Activated naive CD4-positive, alpha-beta T cell treated with Interleukin-2 at 50 U/mL for 16 hours (primary cell): ENCODE results near the gene SEC61A2.
"Not testable (repeated sequence)": the region's sequence is repeated elsewhere in the genome, so short reads cannot be mapped to it uniquely, and the experiment has no call there.

ENCODE experiments used
- DNase-seq: peaks from one replicate; pipeline ENCODE4 v3.0.0-alpha.2; 2020

The SEC61A2 gene

DNA sequence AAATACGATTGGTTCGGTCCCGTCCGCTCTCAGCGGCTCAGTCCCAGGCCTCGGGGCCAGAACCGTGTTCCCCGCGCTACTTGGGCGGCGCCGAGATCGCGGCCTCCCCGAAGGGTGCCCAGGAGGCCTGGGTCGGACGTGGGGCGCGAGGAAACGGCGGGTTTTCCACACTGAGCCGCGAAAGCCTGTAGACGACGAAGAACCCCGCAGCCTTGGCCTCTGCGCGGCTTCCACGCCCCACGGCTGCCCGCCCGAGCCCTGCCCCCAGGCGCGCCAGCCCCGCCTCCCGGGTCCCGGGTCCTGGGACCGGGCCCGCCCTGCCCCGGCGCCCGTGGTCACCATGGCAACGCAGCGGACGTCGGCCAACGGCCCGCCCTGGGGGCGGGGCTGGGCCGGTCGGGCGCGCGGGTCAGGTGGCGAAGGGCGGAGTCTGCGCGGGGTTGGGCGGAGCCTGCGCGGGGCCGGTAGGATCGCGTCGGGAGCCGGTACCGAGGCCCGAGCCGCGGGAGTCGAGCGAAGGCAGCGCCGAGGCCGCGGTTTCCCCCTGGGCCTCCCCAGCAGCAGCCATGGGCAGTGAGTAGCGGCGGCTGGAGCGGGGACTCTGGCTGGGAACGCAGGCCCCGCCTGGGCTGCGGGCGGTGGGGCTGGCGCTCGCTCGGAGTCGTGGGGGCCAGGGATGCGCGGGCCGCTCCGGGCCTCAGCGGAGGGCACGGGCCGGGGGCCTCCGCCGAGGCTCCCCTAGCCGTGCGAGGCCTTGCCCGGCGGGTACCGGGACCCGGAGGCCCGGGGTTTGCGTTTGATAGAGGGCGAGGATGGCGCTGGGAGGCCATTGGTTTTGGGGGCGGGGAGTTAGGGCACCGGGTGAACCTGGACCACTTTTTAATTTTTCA is at the start of gene SEC61A2:
Gene SEC61A2, plus strand, starts transcription at position 456 of the 890 bp plus-strand sequence. Its CDS starts 111 bp downstream, at position 567.
- DNase-seq: peak; percentile 97

DNA sequence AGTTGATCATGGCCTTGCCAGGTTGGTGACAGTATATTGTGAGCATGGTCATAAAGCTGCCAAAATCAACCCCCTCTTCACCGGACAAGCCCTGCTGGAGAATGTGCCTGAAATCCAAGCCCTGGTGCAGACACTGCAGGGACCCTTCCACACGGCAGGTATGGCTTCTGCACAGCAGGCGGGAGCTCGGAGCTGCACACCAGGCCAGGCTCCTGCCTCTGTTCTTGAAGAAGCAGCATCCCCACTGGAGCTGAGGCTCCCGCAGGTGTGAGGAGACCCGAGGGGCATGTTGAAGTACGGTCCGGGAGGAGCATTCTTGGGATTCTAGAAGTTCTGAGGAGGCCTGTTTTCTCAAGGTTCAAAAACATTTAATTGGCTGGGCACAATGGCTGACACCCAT is 48.0 kb upstream of the SEC61A2 start:
- DNase-seq: no peak

DNA sequence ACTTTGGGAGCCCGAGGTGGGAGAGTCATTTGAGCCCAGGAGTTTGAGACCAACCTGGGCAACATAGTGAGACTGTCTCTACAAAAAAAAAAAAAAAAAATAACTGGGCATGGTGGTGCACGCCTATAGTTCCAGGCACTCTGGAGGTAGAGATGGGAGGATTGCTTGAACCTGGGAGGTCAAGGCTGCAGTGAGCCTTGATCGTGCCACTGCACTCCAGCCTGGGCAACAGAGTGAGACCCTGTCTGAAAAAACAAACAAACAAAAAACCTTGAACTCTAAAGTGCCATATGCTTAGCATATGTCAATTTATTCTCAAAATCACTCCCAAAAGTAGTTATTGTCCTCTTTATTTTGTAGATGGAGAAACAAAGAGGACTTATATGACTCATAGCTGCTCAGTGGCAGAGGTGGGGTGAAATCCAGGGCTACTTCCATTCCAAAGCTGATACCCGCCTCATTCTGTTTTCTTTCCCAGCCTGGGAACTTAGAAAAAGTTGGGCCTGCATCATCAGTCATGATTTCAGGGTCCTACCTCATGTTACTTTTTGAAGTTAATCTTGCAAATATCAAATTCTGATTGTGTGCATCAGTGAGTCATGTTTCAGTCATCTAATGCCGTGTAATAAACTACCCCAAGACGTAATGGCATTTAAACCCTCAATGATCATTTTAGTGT is 47.5 kb upstream of the SEC61A2 start:
- DNase-seq: no peak

DNA sequence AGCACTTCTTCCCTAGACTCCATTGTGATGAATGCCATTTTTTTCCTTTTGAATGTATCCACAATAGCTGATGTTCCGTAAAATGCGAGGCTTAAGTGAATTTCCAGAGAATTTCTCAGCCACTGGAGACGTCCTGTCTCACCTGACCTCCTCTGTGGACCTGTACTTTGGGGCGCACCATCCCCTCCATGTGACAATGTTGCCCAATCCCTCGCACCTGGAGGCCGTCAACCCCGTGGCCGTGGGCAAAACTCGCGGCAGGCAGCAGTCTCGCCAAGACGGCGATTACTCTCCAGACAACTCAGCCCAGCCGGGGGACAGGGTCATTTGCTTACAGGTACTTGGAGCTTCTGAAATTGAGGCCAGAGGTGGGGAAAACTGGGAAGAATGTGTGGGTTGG is 40.6 kb upstream of the SEC61A2 start:
- DNase-seq: no peak

DNA sequence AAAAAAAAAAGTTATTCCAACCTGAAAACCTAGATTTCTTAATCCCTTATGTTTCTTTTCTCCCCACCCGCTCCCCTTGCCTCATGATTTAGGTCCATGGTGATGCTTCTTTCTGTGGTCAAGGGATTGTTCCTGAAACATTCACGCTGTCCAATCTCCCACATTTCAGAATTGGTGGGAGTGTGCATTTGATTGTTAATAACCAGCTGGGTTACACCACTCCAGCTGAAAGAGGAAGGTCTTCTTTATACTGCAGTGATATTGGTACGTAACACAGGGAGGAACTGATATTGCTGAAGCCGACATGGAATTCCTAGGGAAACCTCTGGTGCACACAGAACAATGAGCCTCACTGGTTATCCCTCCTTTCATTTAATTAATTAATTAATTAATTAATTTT is 38.1 kb upstream of the SEC61A2 start:
- DNase-seq: no peak

DNA sequence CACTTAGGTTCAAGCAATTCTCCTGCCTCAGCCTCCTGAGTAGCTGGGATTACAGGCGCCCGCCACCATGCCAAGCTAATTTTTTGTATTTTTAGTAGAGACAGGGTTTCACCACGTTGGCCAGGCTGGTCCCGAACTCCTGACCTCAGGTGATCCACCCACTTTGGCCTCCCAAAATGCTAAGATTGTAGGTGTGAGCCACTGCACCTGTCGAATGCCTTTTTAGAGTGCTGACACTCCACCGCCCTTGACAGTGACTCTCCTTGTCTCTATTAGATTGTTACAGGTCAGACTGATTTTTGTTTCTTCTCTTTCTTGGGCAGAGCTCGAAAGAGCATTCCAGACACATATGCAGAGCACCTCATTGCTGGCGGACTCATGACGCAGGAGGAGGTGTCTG is 32.1 kb upstream of the SEC61A2 start:
- DNase-seq: not testable (repeated sequence)

DNA sequence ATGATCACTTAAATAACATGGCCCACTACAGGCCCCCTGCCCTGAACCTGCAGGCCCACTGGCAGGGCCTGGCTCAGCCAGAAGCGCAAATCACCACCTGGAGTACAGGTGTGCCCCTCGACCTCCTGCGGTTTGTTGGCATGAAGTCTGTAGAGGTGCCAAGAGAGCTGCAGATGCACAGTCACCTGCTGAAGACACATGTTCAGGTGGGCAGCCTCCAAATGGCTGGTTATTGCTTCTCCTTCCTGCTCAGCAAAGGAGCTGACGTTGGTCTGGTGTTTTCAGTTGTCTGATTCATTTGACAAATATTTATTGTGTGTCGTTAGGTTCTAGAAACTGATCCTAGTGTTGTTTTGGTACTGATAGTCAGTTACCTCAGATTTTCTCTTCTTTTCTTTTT is 31.7 kb upstream of the SEC61A2 start:
- DNase-seq: no peak

DNA sequence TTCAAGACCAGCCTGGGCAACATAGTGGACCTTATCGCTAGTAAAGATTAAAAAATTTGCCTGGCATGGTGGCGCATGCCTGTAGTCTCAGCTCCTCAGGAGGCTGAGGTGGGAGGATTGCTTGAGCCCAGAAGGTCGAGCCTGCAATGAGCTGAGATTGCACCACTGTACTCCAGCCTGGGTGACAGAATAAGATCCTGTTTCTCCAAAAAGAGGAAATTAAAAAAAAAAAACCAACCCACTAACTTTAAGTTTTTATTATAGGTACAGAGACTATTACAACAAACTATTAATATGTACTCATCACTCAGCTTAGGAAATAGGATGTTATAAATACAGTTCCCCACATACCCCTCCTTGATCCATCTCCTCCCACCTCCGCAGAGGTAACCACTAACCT is 30.5 kb upstream of the SEC61A2 start:
- DNase-seq: no peak

DNA sequence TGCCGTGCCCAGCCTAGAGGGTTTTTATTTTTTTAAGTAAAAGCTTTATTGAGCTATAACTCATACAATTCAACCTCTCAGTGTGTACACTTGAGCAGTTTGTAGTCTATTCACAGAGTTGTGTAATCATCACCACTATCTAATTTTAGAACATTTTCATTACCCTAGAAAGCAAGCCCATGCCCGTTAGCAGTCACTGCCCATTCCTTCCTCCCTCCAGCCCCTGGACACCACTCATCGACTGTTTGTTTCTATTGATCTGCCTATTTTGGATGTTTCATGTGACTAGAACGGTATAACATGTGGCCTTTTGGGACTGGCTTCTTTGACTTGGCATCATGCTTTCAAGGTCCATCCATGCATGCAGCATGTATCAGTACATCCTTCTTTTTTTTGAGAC is 25.7 kb upstream of the SEC61A2 start:
- no peak for DNase-seq

DNA sequence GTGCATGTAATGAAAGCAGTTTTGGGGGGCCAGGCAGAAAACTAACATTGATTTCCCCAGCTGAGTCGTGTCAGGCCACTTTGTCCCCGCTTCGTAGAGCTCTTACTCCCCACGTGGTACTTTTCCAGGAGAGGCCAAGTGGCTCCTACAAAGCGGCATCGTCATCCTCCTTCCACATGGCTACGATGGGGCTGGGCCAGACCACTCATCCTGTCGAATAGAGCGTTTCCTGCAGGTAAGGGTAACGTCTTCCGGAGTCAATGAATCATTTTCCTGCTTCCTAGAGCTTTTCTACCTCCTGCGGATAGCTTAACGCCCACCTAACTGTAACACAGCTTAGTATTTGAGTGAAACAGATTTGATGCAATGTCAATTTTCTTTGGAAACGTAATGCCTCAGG is 21.7 kb upstream of the SEC61A2 start:
- no peak for DNase-seq

DNA sequence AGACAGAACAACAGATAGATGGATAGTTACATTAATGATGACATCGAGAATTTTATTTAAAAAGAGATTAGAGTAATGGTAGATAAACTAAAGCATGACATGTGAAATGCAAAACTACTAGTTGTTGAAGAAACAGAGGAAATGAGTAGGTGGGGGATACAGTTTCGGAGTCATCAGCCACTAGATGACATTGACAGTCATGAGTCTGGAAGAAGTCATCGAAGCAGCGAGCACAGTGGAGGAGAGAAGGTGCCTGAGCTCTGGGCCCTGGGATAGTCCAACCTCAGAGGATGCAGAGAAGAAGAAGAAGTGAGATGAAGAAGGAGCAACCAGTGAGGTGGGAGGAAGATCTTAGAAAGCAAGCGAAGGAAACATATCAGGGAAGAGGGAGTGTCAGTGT is 20.2 kb upstream of the SEC61A2 start:
- no peak for DNase-seq

DNA sequence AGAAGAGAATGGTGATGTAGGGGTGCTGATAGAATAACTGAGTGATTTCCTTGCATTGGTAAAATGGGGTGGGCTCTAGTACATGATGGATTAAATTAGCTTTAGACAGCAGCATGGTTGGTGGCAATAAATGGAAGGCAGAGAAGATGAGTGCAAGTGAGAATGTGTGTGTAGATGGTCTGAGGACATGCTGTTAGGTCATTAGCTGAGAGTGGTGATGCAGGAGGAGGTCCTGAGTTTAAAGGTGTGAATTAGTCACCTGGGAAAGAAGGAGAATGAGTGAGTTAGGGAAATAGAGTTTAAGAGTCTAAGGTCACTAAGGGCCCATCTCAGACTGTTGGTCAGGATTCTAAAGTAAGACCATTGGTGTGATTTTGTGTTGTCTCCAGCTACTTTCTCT is 17.9 kb upstream of the SEC61A2 start:
- DNase-seq: no peak

DNA sequence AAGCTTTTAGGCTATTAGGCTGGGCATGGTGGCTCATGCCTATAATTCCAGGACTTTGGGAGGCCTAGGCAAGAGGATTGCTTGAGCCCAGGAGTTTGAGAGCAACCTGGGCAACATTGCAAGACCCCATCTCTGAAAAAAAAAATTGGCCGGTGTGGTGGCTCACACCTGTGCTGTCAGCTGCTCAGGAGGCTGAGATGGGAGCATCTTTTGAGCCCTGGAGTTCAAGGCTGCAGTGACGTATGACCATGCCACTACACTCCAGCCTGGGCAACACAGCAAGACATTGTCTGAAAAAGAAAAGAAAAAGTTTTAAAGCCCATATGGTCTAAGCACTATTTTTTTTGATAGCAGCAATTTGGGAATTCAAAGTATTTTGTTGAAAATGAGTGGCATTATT is 15.8 kb upstream of the SEC61A2 start:
- no peak for DNase-seq

DNA sequence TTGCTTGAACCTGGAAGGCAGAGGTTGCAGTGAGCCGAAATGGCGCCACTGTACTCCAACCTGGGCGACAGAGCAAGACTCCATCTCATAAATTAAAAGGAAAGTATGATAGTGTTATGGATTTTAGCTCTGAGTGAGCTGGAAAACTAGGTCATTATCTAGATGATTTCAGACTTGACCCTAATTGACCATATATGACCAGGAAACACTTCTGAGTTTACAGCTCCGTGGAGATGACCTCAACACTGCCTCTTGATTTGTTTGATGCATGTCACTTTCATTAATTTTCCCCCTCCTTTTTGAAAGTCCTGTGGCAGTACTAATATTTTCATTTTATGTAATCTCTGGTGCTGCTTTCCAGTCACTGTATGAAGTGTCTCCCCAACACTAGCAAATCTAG is 7.8 kb upstream of the SEC61A2 start:
- DNase-seq: no peak

DNA sequence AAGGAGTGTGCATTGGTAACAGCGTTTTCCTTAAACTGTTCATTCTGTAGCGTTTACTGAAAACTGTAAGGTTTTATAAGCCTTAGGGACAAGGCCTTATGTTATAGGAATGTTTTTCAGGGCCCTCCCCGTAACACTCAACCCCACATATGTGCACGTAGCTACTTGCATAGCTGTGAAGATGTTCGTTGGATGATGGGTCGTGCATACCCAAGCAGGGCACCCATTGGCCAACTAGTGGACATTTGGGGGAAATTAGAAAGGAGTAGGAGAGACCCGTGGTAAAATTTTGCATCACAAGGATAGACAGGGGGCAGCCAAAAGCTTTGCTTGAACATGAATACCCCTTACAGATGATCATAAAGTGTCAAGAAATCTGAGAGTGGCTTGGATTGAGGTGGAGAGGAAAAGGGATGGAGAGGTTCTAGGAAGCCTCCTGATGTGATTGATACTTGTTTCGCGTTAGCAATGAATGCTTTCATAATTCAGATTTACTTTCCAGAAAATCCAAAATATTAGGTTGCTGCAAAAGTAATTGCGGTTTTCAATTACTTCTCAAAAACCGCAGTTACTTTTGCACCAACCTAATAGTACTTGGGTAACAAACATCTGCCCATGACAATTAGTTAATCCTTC is 878 bp downstream of the SEC61A2 start:
- peak; percentile 33 for DNase-seq

DNA sequence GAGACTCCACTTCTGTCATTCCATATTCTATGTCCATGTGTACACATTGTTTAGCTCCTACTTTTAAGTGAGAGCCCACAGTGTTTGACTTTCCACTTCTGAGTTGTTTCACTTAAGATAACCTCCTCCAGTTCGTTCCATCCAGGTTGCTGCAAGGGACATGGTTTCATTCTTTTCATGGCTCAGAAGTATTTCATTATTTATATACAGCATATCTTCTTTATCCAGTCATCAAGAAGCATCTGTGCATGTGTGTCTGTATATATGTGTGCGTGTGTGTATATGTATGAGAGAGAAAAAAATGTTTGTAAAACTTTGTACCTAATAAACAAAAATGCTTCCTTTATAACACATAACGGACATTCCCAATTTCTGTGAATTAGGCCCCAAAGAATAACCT is 6.2 kb downstream of the SEC61A2 start:
- DNase-seq: no peak

DNA sequence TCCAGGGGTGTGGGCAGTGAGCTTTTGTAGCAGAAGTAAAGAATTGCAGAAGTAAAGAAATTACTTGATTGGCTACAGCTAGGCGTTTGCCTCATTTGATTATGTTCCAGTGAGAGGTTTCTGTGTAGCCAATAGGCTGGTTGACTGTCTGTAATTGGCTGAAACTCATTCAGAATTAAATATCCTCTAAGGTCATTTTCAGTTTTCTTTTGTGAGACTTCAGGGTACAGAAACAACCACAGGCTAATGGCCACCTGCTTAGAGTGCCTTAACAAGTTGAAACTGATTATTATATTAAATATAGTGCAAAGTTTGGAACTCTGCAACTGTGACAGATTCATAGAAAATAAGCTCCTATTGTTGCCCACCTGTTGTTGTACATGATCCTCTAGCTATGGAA is 10.6 kb downstream of the SEC61A2 start:
- no peak for DNase-seq

DNA sequence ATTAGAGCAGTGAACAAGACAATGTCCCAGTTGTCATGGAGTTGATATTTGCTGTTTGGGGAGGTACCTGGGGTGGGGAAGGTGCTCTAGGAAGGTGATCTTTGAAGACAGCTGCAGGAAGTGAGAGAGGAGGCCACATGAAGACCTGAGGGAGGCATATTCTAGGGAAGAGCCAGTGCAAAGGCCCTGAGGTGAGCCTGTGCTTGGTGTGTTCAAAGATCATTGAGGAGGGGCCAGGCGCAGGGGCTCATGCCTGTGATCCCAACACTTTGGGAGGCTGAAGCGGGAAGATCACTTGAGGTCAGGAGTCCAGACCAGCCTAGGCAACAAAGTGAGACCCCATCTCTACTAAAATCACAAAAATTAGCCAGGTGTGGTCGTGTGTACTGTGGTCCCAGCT is 15.1 kb downstream of the SEC61A2 start:
- no peak for DNase-seq

DNA sequence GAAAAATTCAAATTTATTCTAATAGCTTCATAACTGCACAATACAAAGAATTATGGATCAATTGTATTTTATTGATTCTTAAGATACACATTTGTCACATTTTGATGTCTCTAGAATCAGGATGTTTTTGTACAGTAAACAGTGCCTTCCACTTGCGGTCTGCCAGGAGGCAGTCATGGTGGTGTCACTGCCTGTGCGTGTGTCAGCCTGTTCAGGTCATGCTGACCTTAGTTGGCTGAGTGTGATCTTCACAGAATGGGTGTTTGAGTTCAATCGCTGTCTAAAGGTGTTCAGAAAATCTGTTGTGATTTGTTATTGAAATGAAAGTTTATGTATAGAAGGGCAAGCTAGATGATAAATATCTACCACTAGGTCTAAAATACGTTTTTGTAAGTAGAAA is 20.7 kb downstream of the SEC61A2 start:
- no peak for DNase-seq

DNA sequence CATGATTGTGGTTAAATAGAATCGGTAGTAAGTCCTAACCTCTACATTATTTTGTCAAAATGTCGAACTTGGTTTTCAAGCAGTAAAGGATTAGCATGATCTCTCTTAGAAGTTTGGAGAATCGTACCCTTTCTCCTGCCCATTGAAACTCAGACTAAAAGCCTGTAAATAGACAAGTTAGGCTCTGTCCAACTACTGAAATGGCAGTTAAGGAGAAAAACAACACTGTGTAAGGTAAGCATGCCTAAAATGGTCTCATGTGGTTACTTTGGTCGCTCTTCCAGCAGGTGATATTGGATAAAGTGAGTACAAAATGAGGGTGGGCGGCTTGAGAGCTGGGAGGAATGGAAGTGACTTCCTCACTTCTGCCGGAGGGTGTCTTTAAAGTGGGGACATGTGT is 25.0 kb downstream of the SEC61A2 start:
- no peak for DNase-seq

DNA sequence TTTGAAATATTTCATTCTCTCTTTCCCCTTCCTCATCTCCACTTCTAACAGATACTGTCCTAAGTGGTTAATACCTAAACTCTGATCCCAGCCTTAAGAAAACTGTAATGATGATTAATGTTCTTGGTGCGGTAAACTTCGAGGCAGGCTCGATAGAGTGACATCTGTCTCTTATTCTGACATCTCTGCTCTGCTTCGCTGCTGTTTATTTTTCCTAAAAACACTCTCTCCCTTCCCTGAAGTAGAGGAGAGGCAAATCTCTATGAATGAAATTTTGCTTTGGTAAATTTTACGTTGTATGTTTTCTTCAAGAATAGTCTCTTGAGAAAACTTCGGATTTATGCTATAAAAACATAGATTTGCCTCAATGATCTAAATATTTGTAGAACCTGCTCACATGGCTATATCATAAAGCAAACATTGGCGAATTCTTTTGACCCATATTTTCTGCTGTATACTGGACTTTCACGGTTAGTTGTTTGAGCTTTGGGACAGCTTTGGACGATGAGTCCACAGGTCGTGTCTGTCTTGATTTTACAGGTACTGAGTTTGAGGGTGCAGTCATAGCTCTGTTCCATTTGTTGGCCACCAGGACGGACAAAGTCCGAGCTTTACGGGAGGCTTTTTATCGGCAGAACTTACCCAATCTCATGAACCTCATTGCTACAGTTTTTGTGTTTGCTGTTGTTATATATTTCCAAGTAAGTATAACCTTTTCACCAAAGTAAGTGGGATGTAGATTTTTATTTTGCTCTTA is 27.1 kb downstream of the SEC61A2 start:
- DNase-seq: no peak

DNA sequence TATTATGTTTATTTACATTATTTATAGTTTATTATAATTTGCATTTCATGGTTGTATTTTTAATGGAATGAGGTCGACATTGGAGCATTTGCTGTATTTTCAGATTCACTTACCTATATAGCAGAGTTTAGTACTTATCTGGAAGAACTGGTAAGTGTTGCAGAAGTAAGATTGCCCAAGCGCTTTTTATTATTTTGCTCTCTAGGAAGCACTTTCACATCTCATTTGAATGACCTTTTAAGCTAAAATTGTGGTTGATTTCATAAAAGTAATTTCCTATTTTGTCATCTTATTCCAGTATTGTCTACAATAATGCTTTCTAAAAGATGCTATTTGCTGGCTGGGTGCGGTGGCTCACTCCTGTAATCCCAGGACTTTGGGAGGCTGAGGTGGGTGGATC is 28.6 kb downstream of the SEC61A2 start:
- no peak for DNase-seq

DNA sequence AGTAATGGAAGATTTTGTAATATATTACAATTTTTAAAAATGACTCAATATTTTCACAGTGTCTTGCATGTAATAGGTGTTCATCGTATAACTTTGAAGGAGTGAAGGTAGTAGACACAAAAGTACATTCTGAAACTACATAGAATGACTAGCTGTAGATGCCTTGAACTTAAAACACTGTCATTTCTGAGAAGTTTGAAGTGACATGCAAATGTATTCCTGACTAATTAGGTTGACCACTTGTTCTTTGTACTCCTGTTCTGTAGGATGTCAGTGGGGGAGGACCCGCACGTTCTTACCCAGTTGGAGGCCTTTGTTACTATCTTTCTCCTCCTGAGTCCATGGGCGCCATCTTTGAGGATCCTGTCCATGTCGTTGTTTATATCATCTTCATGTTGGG is 31.2 kb downstream of the SEC61A2 start:
- DNase-seq: no peak
